Measurements from ENCODE around the gene TMEM101.
"Not testable (repeated sequence)": the region's sequence is repeated elsewhere in the genome, so short reads cannot be mapped to it uniquely, and the experiment has no call there.

The TMEM101 gene

DNA sequence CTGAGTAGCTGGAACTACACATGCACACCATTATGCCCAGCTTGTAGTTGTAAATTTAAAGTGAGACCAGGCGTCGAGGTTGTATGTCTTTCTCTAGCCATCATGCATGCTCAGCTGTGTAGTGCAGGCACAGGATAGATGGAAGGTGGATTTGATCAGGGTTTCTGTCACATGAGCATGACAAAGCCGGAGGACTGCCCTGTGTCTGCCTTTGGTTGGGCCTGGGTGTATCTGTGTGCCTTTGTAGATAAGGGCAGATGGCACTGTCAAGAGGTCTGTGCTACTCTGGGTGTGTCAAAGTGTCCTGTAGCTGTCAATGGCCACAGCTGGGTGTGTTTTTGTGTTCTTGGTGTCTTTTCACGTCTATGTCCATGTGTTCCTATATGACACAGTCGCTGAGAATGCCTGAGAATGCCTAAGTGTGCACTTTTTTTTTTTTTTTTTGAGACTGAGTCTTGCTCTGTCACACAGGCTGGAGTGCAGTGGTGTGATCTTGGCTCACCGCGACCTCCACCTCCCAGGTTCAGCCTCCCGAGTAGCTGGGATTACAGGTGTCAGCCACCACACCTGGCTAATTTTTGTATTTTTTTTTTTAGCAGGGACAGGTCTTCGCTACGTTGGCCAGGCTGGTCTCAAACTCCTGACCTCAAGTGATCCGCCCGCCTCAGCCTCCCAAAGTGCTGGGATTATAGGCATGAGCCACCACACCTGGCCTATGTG, 14.5 kb downstream of the TMEM101 start:
- TF ChIP-seq CTCF (IDR thresholded peaks at IDR 0.05; ENCODE audit: low read depth, low read length, missing control alignments): no peak
- no peak overlapping the region for H3K4me3 ChIP-seq (replicated peaks; ENCODE audit: low read depth, low read length)
- DNase-seq (ENCODE audit: extremely low read depth, low read depth): no peak

DNA sequence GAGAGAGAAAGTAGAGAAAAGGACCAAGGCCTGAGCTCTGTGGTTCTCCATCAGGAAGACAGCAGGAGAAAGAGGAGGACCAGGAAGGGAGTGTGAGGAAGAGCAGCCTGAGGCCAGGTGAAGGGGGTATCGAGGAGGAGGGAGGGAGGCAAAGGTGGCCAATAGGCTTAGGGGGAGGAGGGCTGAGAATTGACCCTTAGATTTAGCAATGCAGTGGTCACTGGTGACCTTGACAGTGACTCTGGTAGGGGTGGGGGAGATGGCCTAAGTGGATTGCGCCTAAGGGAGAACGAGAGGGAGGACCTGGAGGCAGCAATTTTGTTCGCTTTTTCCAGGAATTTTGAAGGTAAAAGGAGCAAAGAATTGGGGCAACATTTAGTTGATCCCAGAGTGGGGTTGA, 15.7 kb downstream of the TMEM101 start:
- DNase-seq (ENCODE audit: extremely low read depth, low read depth): no peak
- TF ChIP-seq CTCF (IDR thresholded peaks at IDR 0.05; ENCODE audit: low read depth, low read length, missing control alignments): no peak

GRCh38 chr17:43998552-43998951, 16.2 kb downstream of the TMEM101 start:
- DNase-seq (ENCODE audit: extremely low read depth, low read depth): no peak
- TF ChIP-seq CTCF (IDR thresholded peaks at IDR 0.05; ENCODE audit: low read depth, low read length, missing control alignments): no peak
- H3K4me3 ChIP-seq (replicated peaks; ENCODE audit: low read depth, low read length): no peak overlapping the region

More for the DNA sequence above, 15.7 kb downstream of the TMEM101 start:
- no peak overlapping the region for H3K4me3 ChIP-seq (replicated peaks; ENCODE audit: low read depth, low read length)

- DNase-seq (ENCODE audit: extremely low read depth, low read depth); H3K4me3 ChIP-seq (replicated peaks; ENCODE audit: low read depth, low read length): not testable (repeated sequence)
Measured at GRCh38 chr17:43997180-43997579, 17.6 kb downstream of the TMEM101 start.

DNA sequence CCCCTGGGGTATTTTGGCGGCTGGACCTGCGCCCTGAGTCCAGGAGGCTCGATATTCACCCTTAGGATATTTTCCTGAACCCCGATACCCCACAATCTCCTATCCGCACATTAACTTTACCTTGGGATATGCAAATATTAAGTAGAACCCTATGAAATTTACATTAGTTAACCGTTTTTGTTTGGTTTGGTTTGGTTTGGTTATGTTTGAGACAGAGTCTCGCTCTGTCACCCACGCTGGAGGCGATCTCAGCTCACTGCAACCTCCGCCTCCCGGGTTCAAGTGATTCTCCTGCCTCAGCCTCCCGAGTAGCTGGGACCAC, 19.7 kb downstream of the TMEM101 start:
- peak overlapping the region; percentile 38; the same call in 1 of the 2 replicates for H3K4me3 ChIP-seq (replicated peaks; ENCODE audit: low read depth, low read length)
- no peak for TF ChIP-seq CTCF (IDR thresholded peaks at IDR 0.05; ENCODE audit: low read depth, low read length, missing control alignments)
- DNase-seq (ENCODE audit: extremely low read depth, low read depth): no peak

DNA sequence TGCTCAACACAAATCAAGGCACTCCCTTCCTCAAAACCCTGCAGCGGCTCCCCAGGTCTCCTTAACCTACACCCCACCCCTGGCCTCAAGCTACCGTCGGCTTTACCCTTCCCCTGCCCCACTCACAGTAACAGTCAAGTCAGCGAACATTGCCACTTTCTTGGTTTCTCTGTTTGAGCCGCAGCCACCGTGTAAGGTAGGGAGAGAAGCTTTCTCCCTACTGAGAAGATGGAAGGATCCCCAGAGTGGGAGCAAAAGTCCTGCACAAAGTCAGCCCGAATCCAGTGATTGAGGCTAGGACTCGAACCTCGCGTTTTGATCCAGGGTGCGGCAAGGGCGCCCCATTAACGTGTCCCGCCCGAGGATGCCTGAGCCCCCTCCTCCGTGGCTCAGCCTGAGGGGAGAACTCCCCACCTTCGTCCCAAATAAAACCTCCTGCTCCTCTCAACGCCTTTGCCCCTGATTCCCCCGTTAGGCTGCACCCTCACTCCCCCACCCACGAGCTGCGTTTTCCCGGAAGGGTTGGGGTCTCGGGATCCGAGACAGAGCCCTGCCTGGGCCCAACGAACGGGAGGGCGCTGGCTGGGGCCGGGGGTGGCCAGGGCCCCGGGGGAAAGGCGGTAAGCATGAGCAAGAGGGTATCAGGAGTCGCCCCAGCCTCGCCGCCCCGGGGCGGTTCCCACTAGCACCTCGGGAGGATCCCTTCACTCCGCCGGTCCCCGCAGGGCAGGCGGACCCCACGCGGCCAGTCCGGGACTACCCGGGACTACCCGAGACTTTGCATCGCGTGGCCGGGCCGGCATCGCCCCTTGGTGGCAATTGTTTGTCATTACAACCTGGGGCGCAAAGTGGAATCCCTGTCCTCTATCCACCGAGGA, 20.3 kb downstream of the TMEM101 start:
- H3K4me3 ChIP-seq (replicated peaks; ENCODE audit: low read depth, low read length): peak overlapping the region; percentile 38
- DNase-seq (ENCODE audit: extremely low read depth, low read depth): no peak
- peak; percentile 78 for TF ChIP-seq CTCF (IDR thresholded peaks at IDR 0.05; ENCODE audit: low read depth, low read length, missing control alignments)

DNA sequence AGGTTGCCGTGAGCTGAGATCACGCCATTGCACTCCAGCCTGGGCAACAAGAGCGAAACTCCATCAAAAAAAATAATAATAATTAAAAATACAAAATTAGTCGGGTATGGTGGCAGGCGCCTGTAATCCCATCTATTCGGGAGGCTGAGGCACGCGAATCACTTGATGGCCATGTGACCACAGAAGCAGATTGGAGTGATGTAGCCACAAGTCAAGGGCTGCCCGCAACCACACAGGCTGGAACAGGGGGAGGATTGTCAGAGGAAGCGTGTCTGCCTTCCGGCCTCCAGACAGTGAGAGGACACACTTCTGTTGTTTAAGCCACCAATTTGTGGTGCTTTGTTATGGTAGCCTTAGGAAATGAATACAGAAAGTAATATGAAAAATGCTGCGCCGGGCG, 22.1 kb downstream of the TMEM101 start:
- no peak for TF ChIP-seq CTCF (IDR thresholded peaks at IDR 0.05; ENCODE audit: low read depth, low read length, missing control alignments)
- no peak for DNase-seq (ENCODE audit: extremely low read depth, low read depth)
- H3K4me3 ChIP-seq (replicated peaks; ENCODE audit: low read depth, low read length): no peak overlapping the region
